ENCODE data around the gene PIEZO2.

PIEZO2 gene

DNA sequence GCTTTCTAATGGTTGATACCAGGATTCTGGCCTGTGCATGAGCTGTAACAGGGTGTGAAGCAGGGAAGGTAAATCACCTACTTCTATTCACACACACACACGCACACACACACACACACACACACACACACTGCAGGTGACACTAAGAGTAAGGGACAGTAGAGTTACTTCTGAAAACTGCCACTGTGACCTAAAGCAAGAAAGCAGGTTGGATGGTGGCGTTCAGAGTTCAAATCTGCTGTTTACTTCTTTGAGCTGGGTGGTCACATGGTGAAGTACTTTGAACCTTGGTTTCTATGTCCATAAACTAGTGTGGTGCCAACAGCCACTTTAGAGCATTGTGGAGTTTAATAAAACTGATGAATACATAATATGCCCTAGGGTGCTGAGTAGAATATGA is 248.0 kb downstream of the PIEZO2 start:
- H3K27me3 ChIP-seq (ENCODE audit: control insufficient read depth, insufficient read depth, low read length) = no peaks in the 10 kb centered on the region
- no peaks in the 10 kb centered on the region for H3K9me3 ChIP-seq (ENCODE audit: control insufficient read depth, low read length)
- H3K36me3 ChIP-seq (ENCODE audit: control insufficient read depth, insufficient read depth, low read length) = no peaks in the 10 kb centered on the region
- H3K4me3 ChIP-seq (ENCODE audit: low read length) = no peak overlapping the region
- H3K4me1 ChIP-seq (ENCODE audit: control insufficient read depth, insufficient read depth, low read length) = no peaks in the 10 kb centered on the region
- H3K9ac ChIP-seq (ENCODE audit: low read length) = no peak overlapping the region

DNA sequence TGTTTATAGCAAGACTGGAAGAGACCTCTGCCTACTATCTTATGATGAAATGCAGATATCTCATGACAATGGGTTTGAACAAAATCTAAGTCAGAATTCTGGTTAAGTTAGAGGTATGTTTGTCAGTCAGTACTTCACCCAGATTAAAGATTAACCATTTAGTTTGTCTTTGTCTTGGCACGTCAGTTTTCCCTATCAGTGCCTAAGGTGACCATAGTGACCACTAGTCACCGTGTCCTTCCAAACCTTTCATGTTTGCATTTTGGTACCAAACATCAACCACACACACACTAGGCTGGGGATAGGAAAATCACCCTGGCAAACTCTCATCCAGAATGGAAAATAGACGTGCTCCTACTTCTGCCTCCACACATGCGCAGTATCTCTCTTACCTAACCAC is 248.9 kb downstream of the PIEZO2 start:
- no peak overlapping the region for H3K4me3 ChIP-seq (ENCODE audit: low read length)
- H3K27me3 ChIP-seq (ENCODE audit: control insufficient read depth, insufficient read depth, low read length) = no peaks in the 10 kb centered on the region
- H3K4me1 ChIP-seq (ENCODE audit: control insufficient read depth, insufficient read depth, low read length) = no peaks in the 10 kb centered on the region
- no peaks in the 10 kb centered on the region for H3K9me3 ChIP-seq (ENCODE audit: control insufficient read depth, low read length)
- no peaks in the 10 kb centered on the region for H3K36me3 ChIP-seq (ENCODE audit: control insufficient read depth, insufficient read depth, low read length)
- no peak overlapping the region for H3K9ac ChIP-seq (ENCODE audit: low read length)

DNA sequence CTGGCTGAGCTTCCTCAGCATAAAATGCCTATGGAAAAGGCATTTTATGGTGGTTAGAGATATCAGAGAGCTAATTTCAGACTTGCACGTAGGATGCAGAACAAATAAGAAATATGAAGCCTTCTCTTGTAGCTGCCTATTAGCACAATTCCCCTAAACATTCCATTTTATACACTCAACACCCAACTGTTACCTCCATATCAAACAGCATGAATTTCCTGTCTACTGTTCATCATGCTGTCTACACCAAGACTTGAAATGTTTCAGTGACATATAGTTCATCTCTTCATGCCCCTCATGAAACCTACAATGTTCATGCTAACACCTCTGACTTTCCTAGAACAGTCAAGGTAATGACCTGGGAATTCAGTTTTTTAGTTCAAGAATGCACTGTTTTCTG is 249.9 kb downstream of the PIEZO2 start:
- H3K4me3 ChIP-seq (ENCODE audit: low read length) = no peak overlapping the region
- H3K4me1 ChIP-seq (ENCODE audit: control insufficient read depth, insufficient read depth, low read length) = no peaks in the 10 kb centered on the region
- H3K9ac ChIP-seq (ENCODE audit: low read length) = no peak overlapping the region
- no peaks in the 10 kb centered on the region for H3K9me3 ChIP-seq (ENCODE audit: control insufficient read depth, low read length)
- H3K36me3 ChIP-seq (ENCODE audit: control insufficient read depth, insufficient read depth, low read length) = no peaks in the 10 kb centered on the region
- no peaks in the 10 kb centered on the region for H3K27me3 ChIP-seq (ENCODE audit: control insufficient read depth, insufficient read depth, low read length)

DNA sequence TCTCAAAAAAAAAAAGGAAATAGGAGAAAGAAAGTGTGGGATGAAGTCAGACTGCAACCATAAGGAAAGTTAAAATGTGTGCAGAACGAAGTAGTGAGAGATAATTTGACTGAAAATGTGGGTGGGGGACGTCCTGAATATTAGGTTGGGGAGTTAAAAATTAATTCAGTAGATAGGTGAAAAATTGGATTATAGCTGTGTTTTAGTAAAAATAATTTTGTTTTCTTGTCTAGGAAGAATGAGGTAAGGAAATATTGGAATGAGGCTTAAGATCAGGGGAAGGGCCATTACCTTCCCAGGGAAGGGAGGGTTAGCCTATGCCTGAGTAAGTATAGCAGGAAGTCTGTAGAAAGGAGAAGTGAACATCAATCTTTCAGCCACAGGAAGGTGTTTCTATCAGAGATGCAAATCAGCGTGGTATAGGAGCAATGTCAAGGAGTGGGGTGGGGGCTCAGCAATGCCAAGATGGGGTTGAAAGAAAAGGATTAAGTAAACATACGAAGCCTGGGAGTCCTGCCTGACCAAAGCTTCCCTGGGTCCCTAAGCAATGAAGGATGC is 250.9 kb downstream of the PIEZO2 start:
- Histone ChIP-seq H3K27me3 (ENCODE audit: control insufficient read depth, insufficient read depth, low read length) (no peaks in the 10 kb centered on the region), H3K36me3 (ENCODE audit: control insufficient read depth, insufficient read depth, low read length) (no peaks in the 10 kb centered on the region), H3K4me3 (ENCODE audit: low read length) (no peak overlapping the region), H3K4me1 (ENCODE audit: control insufficient read depth, insufficient read depth, low read length) (no peaks in the 10 kb centered on the region), H3K9me3 (ENCODE audit: control insufficient read depth, low read length) (no peaks in the 10 kb centered on the region), H3K9ac (ENCODE audit: low read length) (no peak overlapping the region)

DNA sequence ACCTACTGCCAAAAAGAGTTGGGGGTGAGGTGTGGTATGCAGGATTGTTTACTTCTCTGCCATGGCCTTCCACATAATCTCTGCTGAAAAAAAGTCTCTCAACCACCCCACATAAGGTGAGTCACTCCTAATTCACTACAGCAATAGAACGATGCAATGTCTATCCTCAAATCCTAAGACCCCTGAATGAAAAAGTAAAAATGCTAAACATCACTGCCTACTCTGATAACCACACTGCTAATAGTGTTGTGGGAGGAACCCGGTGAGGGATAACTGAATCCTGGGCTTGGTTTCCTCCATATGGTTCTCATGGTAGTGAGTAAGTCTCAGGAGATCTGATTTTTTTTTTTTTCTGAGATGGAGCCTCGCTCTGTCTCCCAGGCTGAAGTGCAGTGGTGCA is 252.5 kb downstream of the PIEZO2 start:
- H3K9ac ChIP-seq (ENCODE audit: low read length) = no peak overlapping the region
- H3K4me3 ChIP-seq (ENCODE audit: low read length) = no peak overlapping the region
- no peaks in the 10 kb centered on the region for H3K27me3 ChIP-seq (ENCODE audit: control insufficient read depth, insufficient read depth, low read length)
- H3K36me3 ChIP-seq (ENCODE audit: control insufficient read depth, insufficient read depth, low read length) = no peaks in the 10 kb centered on the region
- no peaks in the 10 kb centered on the region for H3K9me3 ChIP-seq (ENCODE audit: control insufficient read depth, low read length)
- no peaks in the 10 kb centered on the region for H3K4me1 ChIP-seq (ENCODE audit: control insufficient read depth, insufficient read depth, low read length)

DNA sequence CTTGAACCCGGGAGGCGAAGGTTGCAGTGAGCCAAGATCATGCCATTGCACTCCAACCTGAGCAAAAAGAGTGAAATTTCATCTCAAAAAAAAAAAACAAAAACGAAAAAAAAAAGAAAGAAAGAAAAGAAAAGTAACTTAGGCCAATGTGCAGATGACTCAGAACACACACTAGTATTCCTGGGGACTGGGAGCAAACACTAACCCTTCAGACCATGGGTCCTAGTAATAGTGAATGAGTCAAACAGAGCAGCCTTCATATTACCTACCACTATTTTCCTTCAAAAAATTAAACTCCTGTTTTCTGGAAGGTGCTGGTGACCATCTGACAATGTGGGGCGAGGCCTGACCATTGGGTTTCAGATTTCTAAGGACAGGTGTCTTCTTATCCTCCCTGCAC is 253.4 kb downstream of the PIEZO2 start:
- H3K4me1 ChIP-seq (ENCODE audit: control insufficient read depth, insufficient read depth, low read length) = no peaks in the 10 kb centered on the region
- no peaks in the 10 kb centered on the region for H3K27me3 ChIP-seq (ENCODE audit: control insufficient read depth, insufficient read depth, low read length)
- H3K9me3 ChIP-seq (ENCODE audit: control insufficient read depth, low read length) = no peaks in the 10 kb centered on the region
- no peak overlapping the region for H3K9ac ChIP-seq (ENCODE audit: low read length)
- no peaks in the 10 kb centered on the region for H3K36me3 ChIP-seq (ENCODE audit: control insufficient read depth, insufficient read depth, low read length)
- H3K4me3 ChIP-seq (ENCODE audit: low read length) = no peak overlapping the region

DNA sequence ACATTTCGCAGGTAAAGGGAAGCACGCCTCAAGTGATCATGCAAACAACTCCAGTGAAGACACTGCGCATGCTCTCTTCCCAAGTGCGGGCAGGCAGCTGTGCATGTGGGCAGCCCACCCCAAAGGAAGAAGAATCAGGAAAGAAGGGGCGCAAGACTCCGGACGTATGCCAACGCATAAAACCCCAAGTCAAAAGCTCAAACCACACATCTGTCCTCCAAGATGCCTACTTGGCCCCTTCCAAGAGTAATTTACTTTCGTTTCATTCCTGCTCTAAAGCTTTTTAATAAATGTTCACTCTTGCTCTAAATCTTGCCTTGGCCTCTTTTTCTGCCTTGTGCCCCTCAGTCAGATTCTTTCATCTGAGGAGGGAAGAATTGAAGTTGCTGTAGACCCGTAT is 254.9 kb downstream of the PIEZO2 start:
- H3K27me3 ChIP-seq (ENCODE audit: control insufficient read depth, insufficient read depth, low read length) = no peaks in the 10 kb centered on the region
- H3K4me3 ChIP-seq (ENCODE audit: low read length) = no peak overlapping the region
- no peaks in the 10 kb centered on the region for H3K36me3 ChIP-seq (ENCODE audit: control insufficient read depth, insufficient read depth, low read length)
- H3K9ac ChIP-seq (ENCODE audit: low read length) = no peak overlapping the region
- H3K9me3 ChIP-seq (ENCODE audit: control insufficient read depth, low read length) = no peaks in the 10 kb centered on the region
- H3K4me1 ChIP-seq (ENCODE audit: control insufficient read depth, insufficient read depth, low read length) = no peaks in the 10 kb centered on the region

DNA sequence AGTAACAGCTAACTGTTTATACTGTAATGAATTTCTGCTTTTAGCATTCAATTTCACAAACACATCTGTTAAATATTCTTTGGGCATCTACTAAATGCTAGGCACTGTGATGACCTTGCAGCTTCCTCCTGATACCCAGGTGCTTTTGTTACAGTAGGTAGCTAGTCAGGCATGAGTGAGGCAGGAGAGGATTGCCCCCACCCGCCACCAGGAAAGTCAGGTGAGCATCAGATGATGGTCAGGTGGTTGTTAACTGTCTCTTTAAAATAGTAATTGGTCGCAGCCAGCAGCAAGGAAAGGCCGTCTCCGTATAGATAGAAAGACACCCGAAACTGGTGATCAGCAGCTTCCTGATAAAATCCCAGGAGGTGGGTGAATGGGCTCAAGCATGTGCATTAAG is 255.6 kb downstream of the PIEZO2 start:
- H3K36me3 ChIP-seq (ENCODE audit: control insufficient read depth, insufficient read depth, low read length) = no peaks in the 10 kb centered on the region
- no peak overlapping the region for H3K9ac ChIP-seq (ENCODE audit: low read length)
- H3K9me3 ChIP-seq (ENCODE audit: control insufficient read depth, low read length) = no peaks in the 10 kb centered on the region
- no peak overlapping the region for H3K4me3 ChIP-seq (ENCODE audit: low read length)
- H3K27me3 ChIP-seq (ENCODE audit: control insufficient read depth, insufficient read depth, low read length) = no peaks in the 10 kb centered on the region
- H3K4me1 ChIP-seq (ENCODE audit: control insufficient read depth, insufficient read depth, low read length) = no peaks in the 10 kb centered on the region

DNA sequence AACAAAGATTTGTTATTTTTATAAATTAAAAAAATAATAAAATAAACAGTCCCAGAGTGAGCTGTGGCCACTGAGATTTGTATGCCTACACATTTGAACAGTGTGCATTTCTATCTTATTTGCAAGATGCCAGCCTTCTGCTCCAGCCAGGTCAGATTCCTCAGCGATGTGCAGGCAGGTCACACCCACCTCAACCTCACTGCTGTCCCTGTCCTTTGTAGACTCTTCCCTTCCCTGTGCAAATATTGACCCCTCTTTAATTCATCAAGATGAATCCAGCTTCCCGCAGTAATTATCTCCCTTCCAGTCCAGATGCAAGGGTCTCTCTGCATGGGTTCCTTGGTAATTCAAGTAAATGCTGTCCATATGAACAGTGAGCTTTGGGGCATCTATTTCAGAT is 256.2 kb downstream of the PIEZO2 start:
- Histone ChIP-seq H3K9me3 (ENCODE audit: control insufficient read depth, low read length) (no peaks in the 10 kb centered on the region), H3K27me3 (ENCODE audit: control insufficient read depth, insufficient read depth, low read length) (no peaks in the 10 kb centered on the region), H3K9ac (ENCODE audit: low read length) (no peak overlapping the region), H3K4me3 (ENCODE audit: low read length) (no peak overlapping the region), H3K4me1 (ENCODE audit: control insufficient read depth, insufficient read depth, low read length) (no peaks in the 10 kb centered on the region), H3K36me3 (ENCODE audit: control insufficient read depth, insufficient read depth, low read length) (no peaks in the 10 kb centered on the region)

DNA sequence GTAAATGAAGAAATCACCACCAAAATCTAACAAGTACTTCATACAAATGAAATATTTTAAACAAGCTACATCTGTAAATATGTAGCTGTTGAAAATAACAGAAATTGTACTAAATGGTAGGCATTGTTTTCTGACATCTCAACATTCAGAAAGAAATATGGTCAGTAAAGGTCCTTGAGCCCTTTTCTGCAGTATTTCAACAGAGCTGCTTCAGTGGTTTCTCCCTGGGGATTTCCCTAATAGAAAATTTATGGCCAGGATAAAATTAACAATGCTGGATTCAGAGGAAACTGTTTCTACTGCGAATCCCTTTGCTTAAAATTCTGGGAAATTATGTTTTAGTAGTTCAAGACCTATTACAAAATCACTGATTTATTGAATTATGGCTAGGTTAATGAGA is 256.6 kb downstream of the PIEZO2 start:
- no peaks in the 10 kb centered on the region for H3K36me3 ChIP-seq (ENCODE audit: control insufficient read depth, insufficient read depth, low read length)
- no peak overlapping the region for H3K9ac ChIP-seq (ENCODE audit: low read length)
- H3K27me3 ChIP-seq (ENCODE audit: control insufficient read depth, insufficient read depth, low read length) = no peaks in the 10 kb centered on the region
- H3K4me3 ChIP-seq (ENCODE audit: low read length) = no peak overlapping the region
- no peaks in the 10 kb centered on the region for H3K4me1 ChIP-seq (ENCODE audit: control insufficient read depth, insufficient read depth, low read length)
- H3K9me3 ChIP-seq (ENCODE audit: control insufficient read depth, low read length) = no peaks in the 10 kb centered on the region

DNA sequence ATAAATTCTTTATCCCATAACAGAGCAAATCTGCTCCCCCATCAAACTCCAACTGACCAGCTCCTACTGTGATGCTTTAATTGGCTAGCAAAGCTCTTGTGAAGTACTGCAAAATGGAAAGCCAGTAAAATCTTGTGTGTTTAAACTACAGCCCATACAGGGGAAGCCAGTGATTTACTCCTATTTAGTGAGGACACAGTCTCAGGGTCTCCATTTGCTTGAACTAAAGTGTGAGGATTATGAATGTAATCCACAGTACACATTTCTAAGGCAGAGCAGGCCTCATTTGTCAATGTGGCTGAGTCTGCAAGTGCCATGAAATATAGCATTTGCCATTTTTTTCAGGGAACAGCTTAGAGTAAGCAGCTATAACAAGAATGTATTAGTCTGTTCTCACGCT is 259.3 kb downstream of the PIEZO2 start:
- no peaks in the 10 kb centered on the region for H3K36me3 ChIP-seq (ENCODE audit: control insufficient read depth, insufficient read depth, low read length)
- no peaks in the 10 kb centered on the region for H3K27me3 ChIP-seq (ENCODE audit: control insufficient read depth, insufficient read depth, low read length)
- no peaks in the 10 kb centered on the region for H3K4me1 ChIP-seq (ENCODE audit: control insufficient read depth, insufficient read depth, low read length)

DNA sequence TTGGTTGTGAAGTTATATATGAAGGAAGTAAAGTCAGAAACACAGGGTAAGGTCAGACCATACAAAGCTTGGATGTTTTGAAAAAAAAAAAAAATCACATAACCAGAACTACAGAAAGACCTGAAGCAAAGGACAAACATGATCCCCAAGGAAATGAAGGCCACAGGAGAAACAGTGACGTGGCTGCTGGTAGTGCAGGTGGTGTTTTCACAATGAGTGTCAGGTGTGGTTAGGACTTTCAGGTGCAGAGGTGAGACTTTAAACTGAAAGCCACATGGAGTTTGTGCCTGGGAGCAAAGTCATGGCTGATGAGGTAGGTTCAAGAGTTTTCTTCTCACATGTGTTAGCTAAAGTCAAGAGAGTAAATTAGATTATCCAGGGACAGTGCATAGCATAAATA is 270.7 kb downstream of the PIEZO2 start:
- no peak overlapping the region for H3K9ac ChIP-seq (ENCODE audit: low read length)
- H3K4me1 ChIP-seq (ENCODE audit: control insufficient read depth, insufficient read depth, low read length) = no peaks in the 10 kb centered on the region
- no peaks in the 10 kb centered on the region for H3K36me3 ChIP-seq (ENCODE audit: control insufficient read depth, insufficient read depth, low read length)
- no peaks in the 10 kb centered on the region for H3K27me3 ChIP-seq (ENCODE audit: control insufficient read depth, insufficient read depth, low read length)
- no peaks in the 10 kb centered on the region for H3K9me3 ChIP-seq (ENCODE audit: control insufficient read depth, low read length)
- H3K4me3 ChIP-seq (ENCODE audit: low read length) = no peak overlapping the region

More for the DNA sequence above, 259.3 kb downstream of the PIEZO2 start:
- no peaks in the 10 kb centered on the region for H3K9me3 ChIP-seq (ENCODE audit: control insufficient read depth, low read length)
- H3K9ac ChIP-seq (ENCODE audit: low read length) = no peak overlapping the region
- no peak overlapping the region for H3K4me3 ChIP-seq (ENCODE audit: low read length)

DNA sequence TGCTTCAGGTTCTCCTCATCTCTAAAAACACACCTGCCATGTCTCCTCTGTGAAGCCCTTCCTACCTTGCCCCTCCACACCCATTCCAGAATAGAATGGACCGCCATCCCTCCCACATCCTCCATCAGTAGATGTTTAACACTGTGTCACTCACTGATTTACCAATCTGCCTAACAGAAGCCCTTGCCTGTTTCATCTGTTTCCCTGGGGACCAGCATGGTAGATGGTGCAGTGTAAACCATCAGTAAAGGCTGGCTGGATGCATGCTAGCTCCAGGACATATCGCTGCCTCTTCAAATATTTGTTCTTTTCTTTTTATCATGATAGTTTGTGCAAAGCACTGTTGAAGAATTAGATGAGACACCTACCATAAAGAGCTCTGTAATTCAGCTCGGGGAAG is 271.4 kb downstream of the PIEZO2 start:
- Histone ChIP-seq H3K9me3 (ENCODE audit: control insufficient read depth, low read length) (no peaks in the 10 kb centered on the region), H3K4me3 (ENCODE audit: low read length) (no peak overlapping the region), H3K4me1 (ENCODE audit: control insufficient read depth, insufficient read depth, low read length) (no peaks in the 10 kb centered on the region), H3K9ac (ENCODE audit: low read length) (no peak overlapping the region), H3K27me3 (ENCODE audit: control insufficient read depth, insufficient read depth, low read length) (no peaks in the 10 kb centered on the region), H3K36me3 (ENCODE audit: control insufficient read depth, insufficient read depth, low read length) (no peaks in the 10 kb centered on the region)
